A549 (cell line): ENCODE data around the gene DSTN.

Experiments used
- CHD4 ChIP-seq: fragments of 200-600 bp; sonication (generic); IDR thresholded peaks from 2 replicates; pipeline ENCODE4 v1.6.1; 2016; ENCODE audit warnings: antibody characterized with exemption, mild to moderate bottlenecking, borderline replicate concordance
- HOXA7 ChIP-seq: fragments of 250-450 bp; sonication (Bioruptor Pico); IDR thresholded peaks from 2 replicates; pipeline ENCODE4 v1.5.0; 2020; ENCODE audit warnings: mild to moderate bottlenecking, moderate library complexity
- JUNB ChIP-seq: fragments of >200 bp; sonication (Bioruptor Twin); formaldehyde crosslinking; IDR thresholded peaks from 2 replicates; pipeline ENCODE4 v1.6.1; 2016
- MAFK ChIP-seq: fragments of 450-650 bp; IDR thresholded peaks from 2 replicates; pipeline ENCODE4 v1.6.1; 2014; ENCODE audit not compliant: partially characterized antibody
- POLR2A ChIP-seq: IDR thresholded peaks from 2 replicates; pipeline ENCODE4 v1.6.1; 2012; ENCODE audit warnings: mild to moderate bottlenecking, low read length
- RAD21 ChIP-seq, 2 experiments: fragments of >200 bp in 1 of 2; sonication (Bioruptor Twin) in 1 of 2; formaldehyde crosslinking in 1 of 2; IDR thresholded peaks in 1 of 2; conservative IDR thresholded peaks in 1 of 2; 2 replicates in 1 of 2; 3 replicates in 1 of 2; pipeline ENCODE4 v1.6.1; 2012 to 2018; ENCODE audit warnings: inconsistent platforms in 1 of 2
- RFX5 ChIP-seq: fragments of 450-650 bp; IDR thresholded peaks from 2 replicates; pipeline ENCODE4 v1.7.1; 2014; ENCODE audit warnings: antibody characterized with exemption, mild to moderate bottlenecking, moderate library complexity
- ZSCAN20 ChIP-seq: fragments of 250-450 bp; sonication (Bioruptor Pico); IDR thresholded peaks from 2 replicates; pipeline ENCODE4 v1.8.0; 2022; ENCODE audit warnings: mild to moderate bottlenecking, moderate library complexity
- TF ChIP-seq, protein P1 (sequence below): fragments of >200 bp; sonication (Bioruptor Twin); formaldehyde crosslinking; IDR thresholded peaks from 3 replicates; pipeline ENCODE4 v1.5.1; 2016
- TF ChIP-seq, protein P2 (sequence below): fragments of >200 bp; sonication (Bioruptor Twin); formaldehyde crosslinking; IDR thresholded peaks from 3 replicates; pipeline ENCODE4 v1.6.1; 2016
- TF ChIP-seq, protein P3 (sequence below): IDR thresholded peaks from 2 replicates; pipeline ENCODE4 v1.6.1; 2012
- TF ChIP-seq, protein P4 (sequence below): fragments of 450-650 bp; IDR thresholded peaks from 2 replicates; pipeline ENCODE4 v1.6.1; 2014; ENCODE audit warnings: antibody characterized with exemption

DNA sequence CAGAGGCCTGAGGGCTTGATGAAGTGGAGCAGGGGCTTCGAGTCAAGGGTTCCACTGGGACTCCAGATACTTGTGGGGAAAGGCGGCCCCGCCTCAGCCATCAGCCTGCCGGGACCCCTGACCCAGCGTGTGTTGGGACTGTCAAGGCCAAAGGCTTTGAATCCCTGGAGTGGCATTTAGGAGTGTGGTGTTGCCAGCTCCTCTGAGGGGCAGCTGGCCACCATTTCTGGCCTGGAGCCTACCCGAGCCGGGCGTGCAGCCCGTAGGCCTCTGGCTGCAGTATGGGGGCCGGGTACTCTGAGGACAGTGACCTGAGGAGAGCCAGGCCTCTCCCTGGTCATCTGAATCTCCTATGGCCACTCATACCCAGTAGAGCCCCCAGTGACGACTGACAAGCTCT lies 72.1 kb downstream of the DSTN start:
- TF ChIP-seq POLR2A, result no peak
- TF ChIP-seq, protein P1, sequence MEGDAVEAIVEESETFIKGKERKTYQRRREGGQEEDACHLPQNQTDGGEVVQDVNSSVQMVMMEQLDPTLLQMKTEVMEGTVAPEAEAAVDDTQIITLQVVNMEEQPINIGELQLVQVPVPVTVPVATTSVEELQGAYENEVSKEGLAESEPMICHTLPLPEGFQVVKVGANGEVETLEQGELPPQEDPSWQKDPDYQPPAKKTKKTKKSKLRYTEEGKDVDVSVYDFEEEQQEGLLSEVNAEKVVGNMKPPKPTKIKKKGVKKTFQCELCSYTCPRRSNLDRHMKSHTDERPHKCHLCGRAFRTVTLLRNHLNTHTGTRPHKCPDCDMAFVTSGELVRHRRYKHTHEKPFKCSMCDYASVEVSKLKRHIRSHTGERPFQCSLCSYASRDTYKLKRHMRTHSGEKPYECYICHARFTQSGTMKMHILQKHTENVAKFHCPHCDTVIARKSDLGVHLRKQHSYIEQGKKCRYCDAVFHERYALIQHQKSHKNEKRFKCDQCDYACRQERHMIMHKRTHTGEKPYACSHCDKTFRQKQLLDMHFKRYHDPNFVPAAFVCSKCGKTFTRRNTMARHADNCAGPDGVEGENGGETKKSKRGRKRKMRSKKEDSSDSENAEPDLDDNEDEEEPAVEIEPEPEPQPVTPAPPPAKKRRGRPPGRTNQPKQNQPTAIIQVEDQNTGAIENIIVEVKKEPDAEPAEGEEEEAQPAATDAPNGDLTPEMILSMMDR, result no peak
- TF ChIP-seq JUNB, result no peak
- no peak for TF ChIP-seq CHD4
- TF ChIP-seq HOXA7 (CRISPR knock-in tag), result no peak
- TF ChIP-seq RFX5, result no peak
- TF ChIP-seq MAFK, result no peak
- TF ChIP-seq, protein P2, sequence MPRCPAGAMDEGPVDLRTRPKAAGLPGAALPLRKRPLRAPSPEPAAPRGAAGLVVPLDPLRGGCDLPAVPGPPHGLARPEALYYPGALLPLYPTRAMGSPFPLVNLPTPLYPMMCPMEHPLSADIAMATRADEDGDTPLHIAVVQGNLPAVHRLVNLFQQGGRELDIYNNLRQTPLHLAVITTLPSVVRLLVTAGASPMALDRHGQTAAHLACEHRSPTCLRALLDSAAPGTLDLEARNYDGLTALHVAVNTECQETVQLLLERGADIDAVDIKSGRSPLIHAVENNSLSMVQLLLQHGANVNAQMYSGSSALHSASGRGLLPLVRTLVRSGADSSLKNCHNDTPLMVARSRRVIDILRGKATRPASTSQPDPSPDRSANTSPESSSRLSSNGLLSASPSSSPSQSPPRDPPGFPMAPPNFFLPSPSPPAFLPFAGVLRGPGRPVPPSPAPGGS, result no peak
- no peak for TF ChIP-seq RAD21 (conservative IDR thresholded peaks at IDR 0.05 in 1 of 2, IDR thresholded peaks at IDR 0.05 in 1 of 2)
- TF ChIP-seq, protein P3, sequence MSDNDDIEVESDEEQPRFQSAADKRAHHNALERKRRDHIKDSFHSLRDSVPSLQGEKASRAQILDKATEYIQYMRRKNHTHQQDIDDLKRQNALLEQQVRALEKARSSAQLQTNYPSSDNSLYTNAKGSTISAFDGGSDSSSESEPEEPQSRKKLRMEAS, result no peak
- TF ChIP-seq, protein P4, sequence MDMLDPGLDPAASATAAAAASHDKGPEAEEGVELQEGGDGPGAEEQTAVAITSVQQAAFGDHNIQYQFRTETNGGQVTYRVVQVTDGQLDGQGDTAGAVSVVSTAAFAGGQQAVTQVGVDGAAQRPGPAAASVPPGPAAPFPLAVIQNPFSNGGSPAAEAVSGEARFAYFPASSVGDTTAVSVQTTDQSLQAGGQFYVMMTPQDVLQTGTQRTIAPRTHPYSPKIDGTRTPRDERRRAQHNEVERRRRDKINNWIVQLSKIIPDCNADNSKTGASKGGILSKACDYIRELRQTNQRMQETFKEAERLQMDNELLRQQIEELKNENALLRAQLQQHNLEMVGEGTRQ, result no peak
- TF ChIP-seq ZSCAN20 (CRISPR knock-in tag), result no peak
